C1 segment of cervical spinal cord (tissue), 14 donors: Measurements from ENCODE around the gene CNPPD1.
"Not testable (repeated sequence)": the region's sequence is repeated elsewhere in the genome, so short reads cannot be mapped to it uniquely, and the experiment has no call there.

Source experiments
- DNase-seq, 14 donors: peaks; one replicate each; lab custom pipeline; 2025; lab: John Stamatoyannopoulos, UW

CNPPD1 gene

GRCh38 chr2:219207884-219208740, 31.4 kb upstream of the CNPPD1 start:
- peak in 1 of 14 donors; percentile 16 for DNase-seq

- DNase-seq, result peak in 1 of 14 donors; percentile 47
Measured at GRCh38 chr2:219207134-219207883, 30.6 kb upstream of the CNPPD1 start.

- DNase-seq, result peak; percentile 47 to 95 (median 89)
Measured at GRCh38 chr2:219206328-219207133, 29.8 kb upstream of the CNPPD1 start, which contains the start of gene ZFAND2B. Gene ZFAND2B (plus strand): TSS chr2:219206782. CDS start chr2:219206988, 206 bp downstream.

- DNase-seq, result no peak
Measured at GRCh38 chr2:219205981-219206327, 29.2 kb upstream of the CNPPD1 start.

GRCh38 chr2:219205165-219205538, 28.4 kb upstream of the CNPPD1 start:
- DNase-seq, result no peak

GRCh38 chr2:219204425-219205164, 27.9 kb upstream of the CNPPD1 start:
- no peak for DNase-seq

- not testable (repeated sequence) for DNase-seq
Measured at GRCh38 chr2:219201331-219201730, 24.6 kb upstream of the CNPPD1 start.

GRCh38 chr2:219200502-219201326, 24.0 kb upstream of the CNPPD1 start:
- DNase-seq, result peak in 3 of 14 donors; percentile 13 to 48 (median 18)

- no peak for DNase-seq
Measured at GRCh38 chr2:219199470-219200211, 22.9 kb upstream of the CNPPD1 start.

- no peak for DNase-seq
Measured at GRCh38 chr2:219198974-219199373, 22.2 kb upstream of the CNPPD1 start.

GRCh38 chr2:219197388-219197787, 20.7 kb upstream of the CNPPD1 start:
- no peak for DNase-seq

GRCh38 chr2:219186754-219187456, 10.2 kb upstream of the CNPPD1 start:
- no peak for DNase-seq

GRCh38 chr2:219184121-219184520, 7.4 kb upstream of the CNPPD1 start:
- peak in 1 of 14 donors; percentile 95 for DNase-seq

- no peak for DNase-seq
Measured at GRCh38 chr2:219183151-219183772, 6.5 kb upstream of the CNPPD1 start.

- no peak for DNase-seq
Measured at GRCh38 chr2:219182331-219183150, 5.8 kb upstream of the CNPPD1 start.

- DNase-seq, result no peak
Measured at GRCh38 chr2:219181531-219181930, 4.8 kb upstream of the CNPPD1 start.

GRCh38 chr2:219180961-219181360, 4.2 kb upstream of the CNPPD1 start:
- no peak for DNase-seq
